Suprapubic skin (tissue), 4 donors: ENCODE measurements around the gene MYH3. TPM values are rescaled to one million over a fixed set of nuclear protein-coding genes. Genes with fewer than 3 reads are reported as not detected.
A peak's percentile ranks its signal among the peaks of the same experiment; 100 is the strongest.
"Not testable (repeated sequence)": the region's sequence is repeated elsewhere in the genome, so short reads cannot be mapped to it uniquely, and the experiment has no call there.

Experiments
- DNase-seq, 2 donors: peaks; one replicate each; pipeline ENCODE4 v3.0.0-alpha.2; 2019; ENCODE audit warnings: low spot score in 2 of 2
- H3K27ac ChIP-seq: fragments of 200-600 bp; sonication (generic); one replicate; pipeline ENCODE4 v1.5.1; 2019
- H3K27me3 ChIP-seq: fragments of 200-600 bp; sonication (generic); one replicate; pipeline ENCODE4 v1.5.1; 2019
- H3K36me3 ChIP-seq: fragments of 200-600 bp; sonication (generic); one replicate; pipeline ENCODE4 v1.5.1; 2019
- H3K4me1 ChIP-seq: fragments of 200-600 bp; sonication (generic); one replicate; pipeline ENCODE4 v1.5.1; 2019
- H3K4me3 ChIP-seq: fragments of 200-600 bp; sonication (generic); one replicate; pipeline ENCODE4 v1.5.1; 2019; ENCODE audit warnings: mild to moderate bottlenecking
- H3K9me3 ChIP-seq: fragments of 200-600 bp; sonication (generic); one replicate; pipeline ENCODE4 v1.5.1; 2019
- EP300 ChIP-seq: sonication (generic); formaldehyde crosslinking; IDR thresholded peaks from one replicate; pipeline ENCODE4 v1.6.1; 2017; ENCODE audit warnings: antibody characterized with exemption
- POLR2A ChIP-seq, 2 donors: fragments of 450-650 bp; IDR thresholded peaks; one replicate each; pipeline ENCODE4 v1.6.1; 2017; ENCODE audit warnings: antibody characterized with exemption in 2 of 2, mild to moderate bottlenecking in 2 of 2, moderate library complexity in 2 of 2
- POLR2AphosphoS5 ChIP-seq, 3 donors: sonication (generic); formaldehyde crosslinking; IDR thresholded peaks; one replicate each; pipeline ENCODE4 v1.6.1; 2017; ENCODE audit warnings: antibody characterized with exemption in 3 of 3
- WGBS: methylation state at CpG from one replicate; pipeline ENCODE4 v1.1.5; 2018; 5-methylcytosine and 5-hydroxymethylcytosine counted together
- total RNA-seq, 4 donors: library from RNA; depleted of rRNA; stranded (reverse); fragments of >200 nt; gene quantifications; one replicate each; pipeline ENCODE4 v1.1.0, GENCODE V29; 2016
- TF ChIP-seq, protein P1 (sequence below), 2 donors: fragments of 200-600 bp in 1 of 2; fragments of 450-650 bp in 1 of 2; sonication (generic) in 1 of 2; IDR thresholded peaks; one replicate each; pipeline ENCODE4 v1.5.1; 2016 to 2019; ENCODE audit warnings: antibody characterized with exemption in 2 of 2, mild to moderate bottlenecking in 1 of 2, moderate library complexity in 1 of 2

The MYH3 gene
- total RNA-seq, 4 donors from 2014 or later = 0.89 to 6.5 (median 1.1) TPM

DNA sequence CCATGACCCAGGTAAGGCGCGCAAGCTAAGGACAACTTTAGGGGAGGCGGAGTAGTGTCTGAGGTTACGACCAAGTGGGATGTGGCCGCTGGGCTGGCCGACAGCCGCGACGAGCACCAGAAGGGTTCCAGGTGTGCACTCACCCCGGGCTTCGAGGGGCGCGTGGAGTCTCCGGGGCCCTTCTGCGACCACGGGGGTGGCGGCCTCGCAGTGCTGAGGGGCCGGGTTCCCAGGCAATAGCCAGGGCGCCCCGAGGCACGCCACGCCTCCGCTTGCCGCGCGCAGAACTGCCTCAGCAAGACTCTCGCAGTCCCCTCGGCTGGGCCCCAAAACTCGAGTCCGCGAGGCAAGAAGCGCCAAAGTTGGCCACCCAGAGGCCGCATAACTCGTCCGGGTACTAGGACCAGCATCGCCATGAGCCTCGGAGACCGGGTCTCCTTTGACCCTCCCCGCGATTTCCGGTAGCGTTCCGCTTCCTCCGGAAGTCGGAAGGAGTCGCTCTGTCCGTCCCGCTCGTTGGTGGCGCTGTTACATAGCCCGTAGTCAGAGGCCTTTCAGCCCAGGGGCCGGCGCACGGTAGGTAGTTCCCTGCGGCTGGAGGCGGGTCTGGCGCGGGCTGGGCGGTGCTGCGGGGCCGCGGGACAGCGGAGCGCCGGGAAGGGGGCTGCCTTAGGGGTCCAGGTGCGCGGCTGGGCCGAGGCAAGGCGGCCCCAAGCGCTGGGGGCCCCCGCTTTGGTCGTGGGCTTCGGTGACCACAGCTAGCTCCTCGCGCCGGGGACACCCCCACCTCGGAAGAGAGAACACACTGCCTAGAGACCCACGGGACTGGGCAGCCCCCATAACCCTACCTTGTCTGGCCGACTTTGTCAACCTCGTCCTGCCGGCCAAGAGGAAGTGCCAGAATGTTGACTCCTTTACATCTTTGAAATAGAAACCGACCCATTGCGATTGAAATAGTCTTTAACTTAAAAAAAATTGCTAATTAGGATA, 40.3 kb upstream of the MYH3 start, which contains the start of the genes ADPRM and SCO1:
ADPRM (plus strand) TSS at position 503 of the 990 bp plus-strand sequence. CDS start 7,333 bp downstream, outside the sequence.
SCO1 (minus strand) TSS at position 442 of the 990 bp plus-strand sequence; CDS start at position 416, 26 bp downstream.
- Histone ChIP-seq H3K27me3 (no peaks in the 10 kb centered on the region), H3K4me1 (peaks cover 26% of the 10 kb centered on the region), H3K4me3 (peak within 1 kb of the TSS; percentile 96), H3K36me3 (peaks cover 18% of the 10 kb centered on the region), H3K27ac (peak within 1 kb of the TSS; percentile 87), H3K9me3 (no peaks in the 10 kb centered on the region)
- peak; percentile 95 to 97 for DNase-seq
- WGBS = 1% methylated on average over 23 of the region's 84 CpGs
- TF ChIP-seq, protein P1, sequence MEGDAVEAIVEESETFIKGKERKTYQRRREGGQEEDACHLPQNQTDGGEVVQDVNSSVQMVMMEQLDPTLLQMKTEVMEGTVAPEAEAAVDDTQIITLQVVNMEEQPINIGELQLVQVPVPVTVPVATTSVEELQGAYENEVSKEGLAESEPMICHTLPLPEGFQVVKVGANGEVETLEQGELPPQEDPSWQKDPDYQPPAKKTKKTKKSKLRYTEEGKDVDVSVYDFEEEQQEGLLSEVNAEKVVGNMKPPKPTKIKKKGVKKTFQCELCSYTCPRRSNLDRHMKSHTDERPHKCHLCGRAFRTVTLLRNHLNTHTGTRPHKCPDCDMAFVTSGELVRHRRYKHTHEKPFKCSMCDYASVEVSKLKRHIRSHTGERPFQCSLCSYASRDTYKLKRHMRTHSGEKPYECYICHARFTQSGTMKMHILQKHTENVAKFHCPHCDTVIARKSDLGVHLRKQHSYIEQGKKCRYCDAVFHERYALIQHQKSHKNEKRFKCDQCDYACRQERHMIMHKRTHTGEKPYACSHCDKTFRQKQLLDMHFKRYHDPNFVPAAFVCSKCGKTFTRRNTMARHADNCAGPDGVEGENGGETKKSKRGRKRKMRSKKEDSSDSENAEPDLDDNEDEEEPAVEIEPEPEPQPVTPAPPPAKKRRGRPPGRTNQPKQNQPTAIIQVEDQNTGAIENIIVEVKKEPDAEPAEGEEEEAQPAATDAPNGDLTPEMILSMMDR (IDR thresholded peaks at IDR 0.05) = peak in 1 of 2 donors; percentile 47
- TF ChIP-seq POLR2AphosphoS5 (IDR thresholded peaks at IDR 0.05) (peak; percentile 77 to 96 (median 81)), EP300 (no peak), POLR2A (IDR thresholded peaks at IDR 0.05) (peak; percentile 30 to 89)

DNA sequence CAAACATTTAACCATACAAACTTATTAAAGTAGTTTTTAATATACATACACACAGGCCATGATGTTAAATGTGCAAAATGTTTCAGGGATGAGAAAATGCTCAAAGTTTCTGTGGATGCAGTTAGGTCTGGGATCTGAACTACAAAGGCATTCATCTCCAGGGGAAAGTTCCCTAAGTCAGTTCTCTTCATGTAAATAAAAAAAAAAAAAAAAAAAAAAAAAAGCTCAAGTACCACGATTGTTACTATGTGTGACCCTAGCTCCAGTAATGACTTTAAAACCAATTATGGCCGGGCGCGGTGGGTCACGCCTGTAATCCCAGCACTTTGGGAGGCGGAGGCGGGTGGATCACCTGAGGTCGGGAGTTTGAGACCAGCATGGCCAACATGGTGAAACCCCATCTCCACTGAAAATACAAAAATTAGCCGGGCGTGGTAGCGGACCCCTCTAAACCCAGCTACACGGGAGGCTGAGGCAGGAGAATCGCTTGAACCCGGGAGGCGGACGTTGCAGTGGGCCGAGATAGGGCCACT, 38.8 kb upstream of the MYH3 start:
- Histone ChIP-seq H3K4me1 (peaks cover 26% of the 10 kb centered on the region), H3K4me3 (peak overlapping the region; percentile 96), H3K36me3 (peaks cover 32% of the 10 kb centered on the region)
- 91% methylated on average over 17 of the region's 17 CpGs for WGBS
- not testable (repeated sequence) for H3K9me3 ChIP-seq, H3K27ac ChIP-seq, DNase-seq, H3K27me3 ChIP-seq

DNA sequence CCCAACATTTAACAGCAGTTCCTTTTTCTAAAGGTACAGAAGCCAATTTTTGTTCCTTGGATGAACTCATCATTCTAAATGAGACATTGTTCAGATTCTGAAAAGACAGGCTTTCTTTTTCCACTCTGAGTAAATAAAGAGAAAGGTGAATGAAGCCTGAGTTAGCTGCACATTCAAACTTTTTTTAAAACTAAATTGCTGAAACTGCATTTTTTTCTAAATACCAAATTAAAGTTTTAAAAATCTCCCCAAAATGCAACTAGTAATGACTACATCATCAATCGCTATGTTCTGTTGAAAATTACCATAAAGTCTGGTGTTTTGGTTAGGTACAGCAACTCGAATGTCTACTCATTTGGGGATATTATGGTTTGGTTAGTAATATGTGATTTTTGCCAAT, 30.4 kb upstream of the MYH3 start:
- TF ChIP-seq, protein P1 (IDR thresholded peaks at IDR 0.05) = no peak
- TF ChIP-seq POLR2A (IDR thresholded peaks at IDR 0.05) (no peak), EP300 (no peak), POLR2AphosphoS5 (IDR thresholded peaks at IDR 0.05) (no peak)
- H3K27ac ChIP-seq = no peak overlapping the region
- DNase-seq = no peak
- peaks cover 66% of the 10 kb centered on the region for H3K36me3 ChIP-seq
- no peaks in the 10 kb centered on the region for H3K9me3 ChIP-seq
- no peaks in the 10 kb centered on the region for H3K27me3 ChIP-seq
- WGBS = 83% methylated on average over 2 of the region's 2 CpGs
- H3K4me1 ChIP-seq = no peaks in the 10 kb centered on the region
- no peak overlapping the region for H3K4me3 ChIP-seq

DNA sequence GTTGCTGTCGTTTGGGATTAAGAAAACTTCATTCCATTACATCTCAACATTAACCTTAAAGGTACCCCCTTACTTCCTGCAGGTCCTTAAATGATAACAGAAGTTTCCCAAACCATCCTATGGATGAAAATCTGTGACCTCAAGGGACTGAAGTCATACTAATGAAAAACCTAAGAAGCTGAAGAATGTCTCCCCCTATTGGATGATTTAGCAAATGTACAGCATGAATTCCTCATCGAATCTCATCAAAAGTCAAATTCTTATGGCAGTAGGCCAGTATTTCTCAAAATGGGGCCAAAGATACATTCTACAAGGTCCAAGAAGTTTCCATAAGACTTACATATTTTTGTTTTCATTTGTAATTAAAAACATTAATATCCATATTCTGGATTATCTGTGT, 26.7 kb upstream of the MYH3 start:
- WGBS = 51% methylated on average over 2 of the region's 2 CpGs
- Histone ChIP-seq H3K27me3 (no peaks in the 10 kb centered on the region), H3K27ac (no peak overlapping the region), H3K4me1 (no peaks in the 10 kb centered on the region), H3K9me3 (no peaks in the 10 kb centered on the region), H3K36me3 (peaks cover 68% of the 10 kb centered on the region), H3K4me3 (no peak overlapping the region)
- DNase-seq = no peak
- TF ChIP-seq, protein P1 (IDR thresholded peaks at IDR 0.05) = no peak
- no peak for TF ChIP-seq POLR2AphosphoS5 (IDR thresholded peaks at IDR 0.05)
- no peak for TF ChIP-seq POLR2A (IDR thresholded peaks at IDR 0.05)
- no peak for TF ChIP-seq EP300

DNA sequence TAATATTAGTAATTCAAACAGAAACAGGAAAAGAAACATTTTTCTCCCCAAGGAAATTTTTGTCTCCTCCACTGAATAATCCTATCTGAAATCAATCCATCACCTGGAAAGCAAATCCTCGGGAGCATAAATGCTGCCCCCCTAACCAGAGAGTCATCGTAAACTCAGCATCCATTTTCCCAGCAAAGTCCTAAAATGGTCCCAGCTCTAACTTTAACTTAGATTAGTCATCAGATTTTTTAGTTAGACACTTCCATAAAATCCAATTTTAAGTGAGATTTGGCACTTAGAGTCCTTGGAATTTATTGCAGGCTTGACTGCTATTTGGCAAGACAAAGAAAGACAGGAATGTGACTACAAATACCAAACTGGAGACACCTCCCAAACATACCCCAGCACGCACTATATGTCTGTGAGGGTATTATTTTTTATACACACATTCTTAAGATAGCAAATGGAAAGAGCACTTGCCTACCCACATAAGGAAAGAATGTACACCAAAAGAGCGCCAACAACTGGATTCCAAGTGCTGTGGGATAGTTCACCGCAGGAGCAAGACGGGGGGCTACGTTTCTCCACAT, 24.8 kb upstream of the MYH3 start:
- H3K4me1 ChIP-seq = no peaks in the 10 kb centered on the region
- TF ChIP-seq POLR2AphosphoS5 (IDR thresholded peaks at IDR 0.05) (no peak), EP300 (no peak), POLR2A (IDR thresholded peaks at IDR 0.05) (no peak)
- TF ChIP-seq, protein P1 (IDR thresholded peaks at IDR 0.05) = no peak
- WGBS = 74% methylated on average over 7 of the region's 7 CpGs
- H3K27ac ChIP-seq = no peak overlapping the region
- DNase-seq = no peak
- H3K9me3 ChIP-seq = no peaks in the 10 kb centered on the region
- no peaks in the 10 kb centered on the region for H3K27me3 ChIP-seq
- H3K36me3 ChIP-seq = peaks cover 87% of the 10 kb centered on the region
- H3K4me3 ChIP-seq = no peak overlapping the region
